Hepatocyte (in vitro differentiated cells): ENCODE results near the gene TRPM6. TPM values are rescaled to one million over a fixed set of nuclear protein-coding genes. Genes with fewer than 3 reads are reported as not detected.

Experiments
- DNase-seq: peaks from one replicate; pipeline ENCODE4 v3.0.0-alpha.2; 2016; ENCODE audit warnings: low spot score
- H2AFZ ChIP-seq: fragments of 200-600 bp; sonication (generic); 2 replicates; pipeline ENCODE4 v1.6.0; 2016; ENCODE audit warnings: antibody characterized with exemption, mild to moderate bottlenecking
- H3K27ac ChIP-seq: fragments of 200-600 bp; sonication (generic); 2 replicates; pipeline ENCODE4 v1.5.1; 2016; ENCODE audit warnings: mild to moderate bottlenecking
- H3K27me3 ChIP-seq: fragments of 200-600 bp; sonication (generic); 2 replicates; pipeline ENCODE4 v1.6.1; 2016
- H3K36me3 ChIP-seq: fragments of 200-600 bp; sonication (generic); replicated peaks from 2 replicates; pipeline ENCODE4 v1.5.1; 2016; ENCODE audit warnings: low read depth; ENCODE audit not compliant: insufficient read depth
- H3K4me1 ChIP-seq: fragments of 200-600 bp; sonication (generic); 2 replicates; pipeline ENCODE4 v1.5.1; 2016; ENCODE audit warnings: mild to moderate bottlenecking, moderate library complexity; ENCODE audit not compliant: insufficient read depth
- H3K4me2 ChIP-seq: fragments of 200-600 bp; sonication (generic); 2 replicates; pipeline ENCODE4 v1.6.0; 2016
- H3K4me3 ChIP-seq: fragments of 200-600 bp; sonication (generic); 2 replicates; pipeline ENCODE4 v1.5.1; 2016; ENCODE audit warnings: mild to moderate bottlenecking
- H3K79me2 ChIP-seq: fragments of 200-600 bp; sonication (generic); 2 replicates; pipeline ENCODE4 v1.6.0; 2017; ENCODE audit warnings: mild to moderate bottlenecking
- H3K9me2 ChIP-seq: fragments of 200-600 bp; sonication (generic); replicated peaks from 2 replicates; pipeline ENCODE4 v1.6.0; 2017; ENCODE audit warnings: mild to moderate bottlenecking; ENCODE audit not compliant: insufficient read depth
- H3K9me3 ChIP-seq: fragments of 200-600 bp; sonication (generic); 2 replicates; pipeline ENCODE4 v1.5.1; 2016; ENCODE audit warnings: low read depth, mild to moderate bottlenecking
- H4K20me1 ChIP-seq: fragments of 200-600 bp; sonication (generic); 2 replicates; pipeline ENCODE4 v1.6.0; 2016; ENCODE audit warnings: mild to moderate bottlenecking; ENCODE audit not compliant: insufficient read depth, poor library complexity, severe bottlenecking
- CTCF ChIP-seq: fragments of 200-600 bp; sonication (generic); IDR thresholded peaks from 2 replicates; pipeline ENCODE4 v1.5.1; 2016; ENCODE audit warnings: antibody characterized with exemption, mild to moderate bottlenecking; ENCODE audit not compliant: poor library complexity
- EZH2 ChIP-seq: fragments of 200-600 bp; sonication (generic); IDR thresholded peaks from 2 replicates; pipeline ENCODE4 v1.6.1; 2016; ENCODE audit warnings: antibody characterized with exemption, mild to moderate bottlenecking, borderline replicate concordance
- EZH2phosphoT487 ChIP-seq: fragments of 200-600 bp; sonication (generic); IDR thresholded peaks from one replicate; pipeline ENCODE4 v1.6.1; 2018; ENCODE audit warnings: antibody characterized with exemption, mild to moderate bottlenecking, low read depth, moderate library complexity; ENCODE audit not compliant: unreplicated experiment, severe bottlenecking
- WGBS: methylation state at CpG from one replicate; pipeline ENCODE4 v1.1.6; 2016; ENCODE audit warnings: low lambda C conversion rate; ENCODE audit errors: missing lambda C conversion rate; 5-methylcytosine and 5-hydroxymethylcytosine counted together
- polyA plus RNA-seq: library from polyadenylated mRNA; unstranded; fragments of >200 nt; fragmentation: Nextera tagmentation; extraction: Ambion mirVana; gene quantifications from 2 replicates; pipeline ENCODE4 v1.2.1, GENCODE V29; 2016
- total RNA-seq: library from RNA; depleted of rRNA; stranded (reverse); fragments of >200 nt; gene quantifications from 2 replicates; pipeline ENCODE4 v1.2.3, GENCODE V29; 2014

Gene TRPM6
- total and polyA plus RNA-seq, 2 experiments from 2014 or later: 3.7 to 19.0 TPM

- 91% methylated on average over 9 of the region's 9 CpGs for WGBS
- no peak for TF ChIP-seq EZH2phosphoT487
- no peak for TF ChIP-seq CTCF
- TF ChIP-seq EZH2: no peak
- H3K4me2 ChIP-seq: no peak overlapping the region
- DNase-seq: no peak
- no peak overlapping the region for H3K4me3 ChIP-seq
- peaks cover 9% of the 10 kb centered on the region for H3K79me2 ChIP-seq
- no peaks in the 10 kb centered on the region for H4K20me1 ChIP-seq
- H3K27me3 ChIP-seq: no peaks in the 10 kb centered on the region
- no peak overlapping the region for H3K27ac ChIP-seq
- H3K4me1 ChIP-seq: no peaks in the 10 kb centered on the region
- no peaks in the 10 kb centered on the region for H3K9me3 ChIP-seq
- H2AFZ ChIP-seq: no peak overlapping the region
- no peaks in the 10 kb centered on the region for H3K36me3 ChIP-seq
- no peaks in the 10 kb centered on the region for H3K9me2 ChIP-seq
Measured at GRCh38 chr9:74872619-74873233, 15.0 kb downstream of the TRPM6 start.

- Histone ChIP-seq H3K27ac (no peak overlapping the region), H3K27me3 (no peaks in the 10 kb centered on the region), H3K4me2 (no peak overlapping the region), H3K79me2 (peaks cover 2% of the 10 kb centered on the region), H3K4me1 (no peaks in the 10 kb centered on the region), H3K9me3 (no peaks in the 10 kb centered on the region), H4K20me1 (no peaks in the 10 kb centered on the region), H3K36me3 (no peaks in the 10 kb centered on the region), H3K9me2 (no peaks in the 10 kb centered on the region), H3K4me3 (no peak overlapping the region), H2AFZ (no peak overlapping the region)
- TF ChIP-seq EZH2phosphoT487: no peak
- TF ChIP-seq CTCF: no peak
- no peak for TF ChIP-seq EZH2
- no peak for DNase-seq
- WGBS: 76% methylated on average over 4 of the region's 4 CpGs
Measured at GRCh38 chr9:74867483-74867882, 20.2 kb downstream of the TRPM6 start.

GRCh38 chr9:74865177-74865576 is 22.5 kb downstream of the TRPM6 start:
- Histone ChIP-seq H3K27me3 (no peaks in the 10 kb centered on the region), H3K79me2 (peaks cover 2% of the 10 kb centered on the region), H3K4me2 (no peak overlapping the region), H3K27ac (no peak overlapping the region), H2AFZ (no peak overlapping the region), H3K9me3 (no peaks in the 10 kb centered on the region), H4K20me1 (no peaks in the 10 kb centered on the region), H3K4me3 (no peak overlapping the region), H3K4me1 (no peaks in the 10 kb centered on the region), H3K36me3 (no peaks in the 10 kb centered on the region), H3K9me2 (no peaks in the 10 kb centered on the region)
- TF ChIP-seq CTCF (no peak), EZH2 (no peak), EZH2phosphoT487 (no peak)
- DNase-seq: no peak
- WGBS: 80% methylated on average over 3 of the region's 3 CpGs
